ENCODE data around the gene POLR1B. TPM values are rescaled to one million over a fixed set of nuclear protein-coding genes. Genes with fewer than 3 reads are reported as not detected.
"Not testable (repeated sequence)": the region's sequence is repeated elsewhere in the genome, so short reads cannot be mapped to it uniquely, and the experiment has no call there.

Gene POLR1B
- total RNA-seq, 1 experiment from 2014 or later: 51.2 TPM

GRCh38 chr2:112530728-112531127 lies 11.5 kb upstream of the POLR1B start:
- POLR2A ChIA-PET: no interaction called here
- H3K4me3 Mint-ChIP-seq: no peak overlapping the region
- peaks cover 23% of the 10 kb centered on the region; the same call in 1 of the 2 replicates for H3K36me3 Mint-ChIP-seq
- H3K4me1 Mint-ChIP-seq: peaks cover 3% of the 10 kb centered on the region; the same call in 1 of the 2 replicates
- TF ChIP-seq HMGA2 (CRISPR knock-in tag; IDR thresholded peaks at IDR 0.05): peak; percentile 92
- no peak for TF ChIP-seq GTF2I (CRISPR knock-in tag; conservative IDR thresholded peaks at IDR 0.05)
- TF ChIP-seq TEAD1 (CRISPR knock-in tag; IDR thresholded peaks at IDR 0.05): no peak
- TF ChIP-seq FOXJ3 (CRISPR knock-in tag; IDR thresholded peaks at IDR 0.05; ENCODE audit: borderline replicate concordance): no peak
- DNase-seq (ENCODE audit: low spot score): no peak
- H3K27me3 Mint-ChIP-seq (ENCODE audit: low read depth): no peaks in the 10 kb centered on the region
- ATAC-seq: no peak
- H3K27ac Mint-ChIP-seq: no peak overlapping the region
- CTCF ChIA-PET: no interaction called here
- no peaks in the 10 kb centered on the region for H3K9me3 Mint-ChIP-seq

GRCh38 chr2:112534826-112535225 lies 7.4 kb upstream of the POLR1B start:
- no peak overlapping the region for H3K4me3 Mint-ChIP-seq
- DNase-seq (ENCODE audit: low spot score): no peak
- no peak overlapping the region for H3K27ac Mint-ChIP-seq
- TF ChIP-seq ZNF425 (CRISPR knock-in tag; conservative IDR thresholded peaks at IDR 0.05) (no peak), CREB1 (CRISPR knock-in tag; IDR thresholded peaks at IDR 0.05) (no peak), MYBL2 (CRISPR knock-in tag; IDR thresholded peaks at IDR 0.05) (no peak), MXD4 (CRISPR knock-in tag; IDR thresholded peaks at IDR 0.05; ENCODE audit: borderline replicate concordance) (no peak), ZNF671 (CRISPR knock-in tag; IDR thresholded peaks at IDR 0.05) (no peak), ESRRA (CRISPR knock-in tag; IDR thresholded peaks at IDR 0.05; ENCODE audit: borderline replicate concordance) (no peak), ZNF532 (CRISPR knock-in tag; IDR thresholded peaks at IDR 0.05; ENCODE audit: borderline replicate concordance) (no peak), ZNF219 (CRISPR knock-in tag; IDR thresholded peaks at IDR 0.05; ENCODE audit: borderline replicate concordance) (no peak), JAZF1 (CRISPR knock-in tag; IDR thresholded peaks at IDR 0.05) (no peak), CREM (CRISPR knock-in tag; IDR thresholded peaks at IDR 0.05) (no peak), ZNF416 (CRISPR knock-in tag; IDR thresholded peaks at IDR 0.05) (no peak), CBFB (CRISPR knock-in tag; IDR thresholded peaks at IDR 0.05; ENCODE audit: low read depth) (no peak), NR2C2 (CRISPR knock-in tag; IDR thresholded peaks at IDR 0.05) (no peak), TCF7 (CRISPR knock-in tag; IDR thresholded peaks at IDR 0.05; ENCODE audit: low read depth) (no peak), ATF3 (CRISPR knock-in tag; conservative IDR thresholded peaks at IDR 0.05) (no peak), CTCF (IDR thresholded peaks at IDR 0.05) (no peak), SP1 (CRISPR knock-in tag; conservative IDR thresholded peaks at IDR 0.05) (no peak), ELF4 (CRISPR knock-in tag; IDR thresholded peaks at IDR 0.05; ENCODE audit: low read depth) (no peak)
- ChIA-PET POLR2A (no interaction called here), CTCF (no interaction called here)
- no peaks in the 10 kb centered on the region; the same call in 1 of the 2 replicates for H3K27me3 Mint-ChIP-seq (ENCODE audit: low read depth)
- H3K4me1 Mint-ChIP-seq: no peaks in the 10 kb centered on the region
- peaks cover 13% of the 10 kb centered on the region; the same call in 1 of the 2 replicates for H3K36me3 Mint-ChIP-seq
- ATAC-seq: no peak
- H3K9me3 Mint-ChIP-seq: no peaks in the 10 kb centered on the region; the same call in 1 of the 2 replicates

GRCh38 chr2:112536665-112537064 lies 5.6 kb upstream of the POLR1B start:
- H3K27me3 Mint-ChIP-seq (ENCODE audit: low read depth); H3K4me1 Mint-ChIP-seq; H3K9me3 Mint-ChIP-seq; CTCF ChIA-PET; H3K36me3 Mint-ChIP-seq; H3K27ac Mint-ChIP-seq; DNase-seq (ENCODE audit: low spot score); ATAC-seq; POLR2A ChIA-PET; H3K4me3 Mint-ChIP-seq: not testable (repeated sequence)
